ENCODE data around the gene PRRG1.

DNA sequence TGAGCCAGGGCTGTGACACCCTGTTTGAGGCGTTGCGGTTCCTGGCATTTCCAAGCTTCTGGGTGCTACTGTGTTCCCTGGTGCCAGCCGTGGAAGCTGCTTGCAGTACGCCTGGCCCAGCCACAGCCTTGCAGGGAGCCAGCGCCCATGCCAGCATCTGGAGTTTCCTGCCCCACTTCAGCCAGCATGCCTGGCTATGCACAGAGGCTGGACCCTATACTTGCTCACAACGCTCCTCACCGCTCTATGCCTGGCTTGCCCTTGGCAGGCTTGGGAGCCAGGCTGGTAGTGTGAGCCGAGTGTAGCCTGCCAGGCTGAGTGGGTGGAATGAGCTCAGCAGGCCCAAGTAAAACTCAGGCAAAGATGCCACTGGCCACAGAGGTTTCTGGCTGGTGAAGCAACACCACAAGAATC is 22.4 kb downstream of the PRRG1 start:
- TF ChIP-seq GATA2 (IDR thresholded peaks at IDR 0.05; ENCODE audit: low read depth, low read length): no peak
- TF ChIP-seq GATA3 (IDR thresholded peaks at IDR 0.05; ENCODE audit: low read depth, low read length): no peak
